ENCODE measurements around the gene SCUBE1.

The SCUBE1 gene

DNA sequence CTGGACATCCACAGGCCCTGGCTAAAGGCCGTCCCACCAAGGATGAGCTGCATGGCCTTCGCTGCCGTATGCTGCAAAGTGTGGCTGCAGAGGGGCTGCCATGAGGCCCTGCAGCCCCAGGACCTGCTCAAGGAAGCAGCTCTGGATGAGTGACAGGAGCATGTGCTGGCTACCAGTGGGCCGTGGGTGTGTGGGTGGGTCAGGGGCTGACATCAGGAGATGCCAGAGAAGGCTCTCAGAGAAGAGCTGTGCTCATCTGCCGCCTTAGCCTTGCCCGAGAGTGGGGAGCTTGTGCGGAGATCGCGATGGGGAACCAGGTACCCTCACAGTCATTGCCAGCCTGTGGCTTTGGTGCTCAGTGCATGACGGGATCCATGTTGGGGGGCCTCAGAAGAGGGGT is 41.3 kb downstream of the SCUBE1 start:
- H3K9ac ChIP-seq (ENCODE audit: low read length): no peak overlapping the region

DNA sequence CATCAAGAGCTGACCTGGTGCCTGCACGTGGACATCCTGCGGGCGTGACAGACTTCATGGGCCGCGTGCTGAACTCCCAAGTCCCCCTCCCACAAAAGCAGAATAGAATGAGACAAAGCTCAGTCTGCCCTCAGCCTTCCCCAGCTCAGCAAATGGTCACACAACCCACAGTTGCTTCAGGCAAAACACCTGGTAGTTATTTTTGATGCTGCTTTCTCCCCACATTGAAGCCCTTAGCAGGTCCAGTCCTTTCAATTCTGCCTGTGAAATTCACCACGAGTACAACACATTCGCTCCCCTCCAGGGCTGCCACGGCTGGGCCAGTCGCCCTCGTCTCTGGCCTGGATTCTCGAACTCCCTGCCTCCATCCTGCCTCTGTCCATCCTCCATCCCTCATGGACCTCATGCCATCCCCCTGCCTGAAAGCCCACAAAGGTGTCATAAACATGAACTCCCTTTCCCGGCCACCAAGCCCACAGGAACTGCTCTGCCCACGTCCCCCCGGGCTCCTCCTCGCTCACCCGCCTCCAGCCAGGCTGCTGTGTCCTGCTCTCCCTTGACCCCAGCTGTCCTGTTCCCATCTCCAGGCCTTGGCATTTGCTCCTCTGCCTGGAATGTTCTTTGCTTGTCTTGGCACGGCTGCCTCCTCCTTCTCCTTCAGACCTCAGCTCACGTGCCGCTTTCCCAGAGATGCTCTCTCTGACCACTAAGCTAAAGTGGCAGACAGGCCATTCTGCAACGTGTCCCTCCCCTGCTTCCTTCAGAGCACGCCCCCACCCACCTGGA is 42.1 kb downstream of the SCUBE1 start:
- H3K4me2 ChIP-seq (ENCODE audit: low read length): no peak overlapping the region
- no peak for TF ChIP-seq EZH2 (IDR thresholded peaks at IDR 0.05; ENCODE audit: borderline replicate concordance, low read length)
- TF ChIP-seq, protein P1, sequence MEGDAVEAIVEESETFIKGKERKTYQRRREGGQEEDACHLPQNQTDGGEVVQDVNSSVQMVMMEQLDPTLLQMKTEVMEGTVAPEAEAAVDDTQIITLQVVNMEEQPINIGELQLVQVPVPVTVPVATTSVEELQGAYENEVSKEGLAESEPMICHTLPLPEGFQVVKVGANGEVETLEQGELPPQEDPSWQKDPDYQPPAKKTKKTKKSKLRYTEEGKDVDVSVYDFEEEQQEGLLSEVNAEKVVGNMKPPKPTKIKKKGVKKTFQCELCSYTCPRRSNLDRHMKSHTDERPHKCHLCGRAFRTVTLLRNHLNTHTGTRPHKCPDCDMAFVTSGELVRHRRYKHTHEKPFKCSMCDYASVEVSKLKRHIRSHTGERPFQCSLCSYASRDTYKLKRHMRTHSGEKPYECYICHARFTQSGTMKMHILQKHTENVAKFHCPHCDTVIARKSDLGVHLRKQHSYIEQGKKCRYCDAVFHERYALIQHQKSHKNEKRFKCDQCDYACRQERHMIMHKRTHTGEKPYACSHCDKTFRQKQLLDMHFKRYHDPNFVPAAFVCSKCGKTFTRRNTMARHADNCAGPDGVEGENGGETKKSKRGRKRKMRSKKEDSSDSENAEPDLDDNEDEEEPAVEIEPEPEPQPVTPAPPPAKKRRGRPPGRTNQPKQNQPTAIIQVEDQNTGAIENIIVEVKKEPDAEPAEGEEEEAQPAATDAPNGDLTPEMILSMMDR (IDR thresholded peaks at IDR 0.05; ENCODE audit: low read length): no peak
- no peaks in the 10 kb centered on the region for H3K79me2 ChIP-seq (ENCODE audit: insufficient read depth, low read length)
- H3K4me3 ChIP-seq (ENCODE audit: low read depth, low read length, poor library complexity, severe bottlenecking): no peak overlapping the region
- no peaks in the 10 kb centered on the region for H3K36me3 ChIP-seq (ENCODE audit: insufficient read depth, low read length)
- no peaks in the 10 kb centered on the region for H4K20me1 ChIP-seq (ENCODE audit: insufficient read depth, low read length)
- no peak overlapping the region for H3K9ac ChIP-seq (ENCODE audit: low read length)
- H3K27ac ChIP-seq (ENCODE audit: low read depth, low read length, poor library complexity, severe bottlenecking): no peak overlapping the region
- no peaks in the 10 kb centered on the region for H3K9me3 ChIP-seq (ENCODE audit: low read length)
- no peak overlapping the region for H2AFZ ChIP-seq (ENCODE audit: low read length)
- no peaks in the 10 kb centered on the region for H3K9me2 ChIP-seq (ENCODE audit: low read depth, low read length)
- no peaks in the 10 kb centered on the region for H3K4me1 ChIP-seq (ENCODE audit: insufficient read depth, low read length, severe bottlenecking)
- H3K27me3 ChIP-seq (ENCODE audit: insufficient read depth, low read length): peaks cover 8% of the 10 kb centered on the region
- no peaks in the 10 kb centered on the region for H3F3A ChIP-seq (ENCODE audit: insufficient read depth, low read length)

More for the DNA sequence above, 41.3 kb downstream of the SCUBE1 start:
- Histone ChIP-seq H3K9me2 (ENCODE audit: low read depth, low read length) (no peaks in the 10 kb centered on the region), H3K36me3 (ENCODE audit: insufficient read depth, low read length) (no peaks in the 10 kb centered on the region), H3K4me1 (ENCODE audit: insufficient read depth, low read length, severe bottlenecking) (no peaks in the 10 kb centered on the region), H4K20me1 (ENCODE audit: insufficient read depth, low read length) (no peaks in the 10 kb centered on the region), H3F3A (ENCODE audit: insufficient read depth, low read length) (no peaks in the 10 kb centered on the region), H3K27me3 (ENCODE audit: insufficient read depth, low read length) (peaks cover 8% of the 10 kb centered on the region), H2AFZ (ENCODE audit: low read length) (no peak overlapping the region), H3K4me2 (ENCODE audit: low read length) (no peak overlapping the region), H3K27ac (ENCODE audit: low read depth, low read length, poor library complexity, severe bottlenecking) (no peak overlapping the region), H3K79me2 (ENCODE audit: insufficient read depth, low read length) (no peaks in the 10 kb centered on the region), H3K9me3 (ENCODE audit: low read length) (no peaks in the 10 kb centered on the region), H3K4me3 (ENCODE audit: low read depth, low read length, poor library complexity, severe bottlenecking) (no peak overlapping the region)
- no peak for TF ChIP-seq EZH2 (IDR thresholded peaks at IDR 0.05; ENCODE audit: borderline replicate concordance, low read length)
- TF ChIP-seq, protein P1 (IDR thresholded peaks at IDR 0.05; ENCODE audit: low read length): no peak

- no peaks in the 10 kb centered on the region for H3K36me3 ChIP-seq (ENCODE audit: insufficient read depth, low read length)
- no peaks in the 10 kb centered on the region for H3K9me2 ChIP-seq (ENCODE audit: low read depth, low read length)
- H3K9ac ChIP-seq (ENCODE audit: low read length): no peak overlapping the region
- H2AFZ ChIP-seq (ENCODE audit: low read length): no peak overlapping the region
- no peak for TF ChIP-seq EZH2 (IDR thresholded peaks at IDR 0.05; ENCODE audit: borderline replicate concordance, low read length)
- TF ChIP-seq, protein P1 (IDR thresholded peaks at IDR 0.05; ENCODE audit: low read length): no peak
- no peaks in the 10 kb centered on the region for H3K79me2 ChIP-seq (ENCODE audit: insufficient read depth, low read length)
- H3K27me3 ChIP-seq (ENCODE audit: insufficient read depth, low read length): peaks cover 8% of the 10 kb centered on the region
- no peak overlapping the region for H3K4me3 ChIP-seq (ENCODE audit: low read depth, low read length, poor library complexity, severe bottlenecking)
- no peak overlapping the region for H3K27ac ChIP-seq (ENCODE audit: low read depth, low read length, poor library complexity, severe bottlenecking)
- H4K20me1 ChIP-seq (ENCODE audit: insufficient read depth, low read length): no peaks in the 10 kb centered on the region
- no peak overlapping the region for H3K4me2 ChIP-seq (ENCODE audit: low read length)
- no peaks in the 10 kb centered on the region for H3K4me1 ChIP-seq (ENCODE audit: insufficient read depth, low read length, severe bottlenecking)
- no peaks in the 10 kb centered on the region for H3K9me3 ChIP-seq (ENCODE audit: low read length)
- no peaks in the 10 kb centered on the region for H3F3A ChIP-seq (ENCODE audit: insufficient read depth, low read length)
Measured at GRCh38 chr22:43299736-43300135, 43.4 kb downstream of the SCUBE1 start.

Data from OCI-LY1 (cell line).